Astrocyte (in vitro differentiated cells and primary cell): ENCODE results near the gene SUSD6.

Experiments used
- EZH2 ChIP-seq: IDR thresholded peaks from 2 replicates; pipeline ENCODE4 v1.6.1; 2012; ENCODE audit warnings: mild to moderate bottlenecking, low read length, inconsistent platforms; ENCODE audit not compliant: insufficient read depth
- TF ChIP-seq, protein P1 (sequence below): IDR thresholded peaks from 2 replicates; pipeline ENCODE4 v1.5.1; 2011; ENCODE audit warnings: low read depth, mild to moderate bottlenecking, inconsistent platforms, low read length, moderate library complexity; ENCODE audit not compliant: insufficient read depth

DNA sequence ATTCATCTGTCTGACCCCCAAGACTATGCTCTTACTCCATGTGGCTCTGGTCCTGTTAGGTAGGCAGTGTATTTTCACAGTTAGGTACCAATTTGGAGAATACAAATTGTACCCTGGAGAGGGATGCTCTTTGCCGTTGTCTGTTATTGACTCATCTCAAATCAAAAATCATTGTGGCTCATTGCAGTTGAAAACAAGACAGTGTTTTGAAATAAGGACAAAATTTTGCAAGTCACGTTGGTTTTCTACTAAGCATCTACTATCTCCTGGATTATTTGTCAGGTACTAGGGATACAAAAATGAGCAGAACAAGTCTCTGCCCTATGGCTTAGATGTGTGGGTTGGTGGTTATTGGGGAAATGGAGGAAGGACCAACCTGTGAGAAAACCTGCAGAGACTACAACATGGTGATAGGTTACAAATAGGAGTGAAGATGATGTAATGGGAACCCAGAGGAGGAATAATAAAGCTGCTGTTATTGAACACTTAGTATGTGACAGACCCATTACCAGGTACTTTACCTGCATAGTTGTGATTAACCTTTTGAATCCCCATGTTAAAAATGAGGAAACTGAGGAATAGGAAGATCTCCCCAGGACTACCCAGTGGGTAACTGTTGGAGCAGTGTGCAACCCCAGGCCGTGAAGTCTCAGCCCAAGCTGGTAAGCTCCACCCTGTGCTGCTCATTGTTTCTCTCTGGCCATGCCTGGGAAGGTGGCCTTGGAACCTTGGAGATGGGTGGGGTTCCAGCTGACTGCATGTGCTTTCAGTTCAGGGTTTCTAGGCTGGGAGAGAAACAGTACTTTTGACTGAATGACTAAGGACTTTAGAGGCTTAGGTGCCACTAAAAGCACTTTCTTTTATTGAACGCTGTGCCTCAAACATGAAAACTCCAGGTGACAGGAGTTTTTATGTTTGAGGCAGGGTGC, 82.7 kb downstream of the SUSD6 start:
- TF ChIP-seq, protein P1, sequence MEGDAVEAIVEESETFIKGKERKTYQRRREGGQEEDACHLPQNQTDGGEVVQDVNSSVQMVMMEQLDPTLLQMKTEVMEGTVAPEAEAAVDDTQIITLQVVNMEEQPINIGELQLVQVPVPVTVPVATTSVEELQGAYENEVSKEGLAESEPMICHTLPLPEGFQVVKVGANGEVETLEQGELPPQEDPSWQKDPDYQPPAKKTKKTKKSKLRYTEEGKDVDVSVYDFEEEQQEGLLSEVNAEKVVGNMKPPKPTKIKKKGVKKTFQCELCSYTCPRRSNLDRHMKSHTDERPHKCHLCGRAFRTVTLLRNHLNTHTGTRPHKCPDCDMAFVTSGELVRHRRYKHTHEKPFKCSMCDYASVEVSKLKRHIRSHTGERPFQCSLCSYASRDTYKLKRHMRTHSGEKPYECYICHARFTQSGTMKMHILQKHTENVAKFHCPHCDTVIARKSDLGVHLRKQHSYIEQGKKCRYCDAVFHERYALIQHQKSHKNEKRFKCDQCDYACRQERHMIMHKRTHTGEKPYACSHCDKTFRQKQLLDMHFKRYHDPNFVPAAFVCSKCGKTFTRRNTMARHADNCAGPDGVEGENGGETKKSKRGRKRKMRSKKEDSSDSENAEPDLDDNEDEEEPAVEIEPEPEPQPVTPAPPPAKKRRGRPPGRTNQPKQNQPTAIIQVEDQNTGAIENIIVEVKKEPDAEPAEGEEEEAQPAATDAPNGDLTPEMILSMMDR: no peak
- no peak for TF ChIP-seq EZH2
